GM04503 (cell line): ENCODE data around the gene YWHAB.
"Not testable (repeated sequence)": the region's sequence is repeated elsewhere in the genome, so short reads cannot be mapped to it uniquely, and the experiment has no call there.

Experiments used
- DNase-seq: peaks from one replicate; pipeline ENCODE4 v3.0.0-alpha.2; 2012; ENCODE audit warnings: low read depth

The YWHAB gene

GRCh38 chr20:44869471-44869870, 16.0 kb upstream of the YWHAB start:
- DNase-seq: no peak

- not testable (repeated sequence) for DNase-seq
Measured at GRCh38 chr20:44882360-44882759, 3.1 kb upstream of the YWHAB start.

GRCh38 chr20:44883214-44883902, 2.1 kb upstream of the YWHAB start:
- DNase-seq: no peak

GRCh38 chr20:44884907-44885391, 556 bp upstream of the YWHAB start:
- DNase-seq: no peak

DNA sequence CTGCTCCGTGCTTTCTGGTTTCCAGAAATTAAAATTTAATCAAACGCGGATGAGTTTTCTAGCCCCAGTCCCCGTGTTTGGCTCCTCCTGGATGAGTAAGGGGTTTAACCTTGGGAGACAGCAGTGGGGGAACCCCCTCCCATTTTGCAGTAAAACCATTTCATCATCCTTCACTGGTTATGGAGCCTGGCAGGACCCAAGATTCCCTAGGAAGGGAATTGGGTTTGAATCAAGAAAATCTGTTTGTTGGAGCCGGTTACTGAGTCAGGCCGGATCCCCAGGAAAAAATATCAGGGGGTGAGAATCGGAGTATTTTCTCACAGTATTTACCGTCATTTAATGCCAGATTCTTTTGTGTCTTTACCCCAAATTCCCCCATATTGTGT, 754 bp downstream of the YWHAB start:
- no peak for DNase-seq

- DNase-seq: no peak
Measured at GRCh38 chr20:44886828-44887227, 1.3 kb downstream of the YWHAB start.

DNA sequence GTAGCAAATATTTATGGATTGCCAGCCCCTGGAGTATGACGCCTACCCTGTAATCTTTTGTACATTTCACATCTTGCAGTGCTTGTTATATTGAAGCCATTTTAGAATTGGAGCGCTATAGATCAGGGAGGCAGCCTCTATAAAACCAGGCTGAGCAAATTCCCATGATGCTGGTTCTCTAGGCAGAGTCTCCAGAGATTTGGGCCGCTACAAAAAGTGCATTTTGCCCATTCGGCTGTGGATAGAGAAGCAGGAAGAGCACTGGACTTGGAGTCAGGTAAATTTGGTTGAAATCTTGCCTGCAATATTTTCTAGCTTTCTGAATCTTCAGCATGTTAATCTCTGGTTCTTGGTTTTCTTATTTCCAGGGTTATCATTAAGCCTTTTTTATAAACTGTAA, 2.0 kb downstream of the YWHAB start:
- no peak for DNase-seq

DNA sequence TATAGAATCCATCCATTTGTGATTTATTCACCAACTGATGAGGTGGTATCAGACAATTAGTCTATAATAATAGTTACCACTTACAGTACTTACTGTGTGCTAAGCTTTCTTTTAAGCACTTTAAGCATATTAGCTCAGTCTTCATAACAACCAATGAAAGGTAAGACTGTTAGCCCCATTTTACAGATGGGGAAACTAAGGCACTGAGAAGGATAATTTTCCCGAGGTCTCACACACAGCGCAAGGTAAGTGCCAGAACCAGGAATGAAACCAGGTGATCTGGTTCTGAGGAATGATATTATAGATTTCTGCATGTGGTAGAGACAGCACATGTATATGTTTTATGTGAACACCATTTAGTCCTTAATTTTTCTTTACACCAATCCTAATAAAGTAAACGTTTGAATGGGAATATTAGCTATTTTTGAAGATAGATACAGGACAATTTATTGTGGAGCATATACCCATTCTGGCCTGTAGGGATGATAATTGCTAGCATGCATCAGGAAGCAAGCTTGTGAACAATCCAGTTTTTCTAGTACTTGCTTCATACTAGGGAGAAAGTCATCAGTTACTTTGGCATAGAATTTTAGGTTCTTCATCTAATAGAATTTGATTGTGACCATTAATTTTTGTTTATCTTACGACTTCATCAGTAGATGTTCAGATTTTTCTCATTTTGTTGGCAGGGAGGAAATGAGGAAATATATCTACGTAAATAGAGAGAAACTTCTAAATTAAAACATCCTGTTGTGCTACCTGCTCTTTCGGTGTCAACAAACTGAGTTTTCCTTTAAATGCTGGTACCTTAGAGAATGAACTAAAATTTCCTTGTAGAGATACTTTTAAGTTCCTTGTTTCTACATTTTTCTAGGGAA, 3.0 kb downstream of the YWHAB start:
- no peak for DNase-seq

DNA sequence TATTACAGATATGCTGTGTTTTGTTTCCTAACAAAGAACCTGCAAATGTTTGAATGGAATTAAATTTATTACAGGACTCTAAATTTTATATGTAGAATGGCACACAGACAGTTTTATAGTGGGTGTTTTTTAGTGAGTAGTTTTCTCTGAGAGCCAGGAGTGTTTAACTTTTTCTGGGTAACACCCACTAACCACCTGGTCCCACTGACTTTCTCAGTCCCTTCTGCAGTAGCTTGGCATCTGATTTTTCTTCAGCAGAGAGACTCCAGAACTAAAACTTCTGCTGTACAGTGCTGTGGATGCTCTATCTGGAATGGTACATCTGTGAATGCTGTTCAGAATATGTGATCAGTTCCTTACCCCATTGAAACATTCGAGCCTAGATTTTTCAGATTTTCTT, 6.3 kb downstream of the YWHAB start:
- DNase-seq: no peak

DNA sequence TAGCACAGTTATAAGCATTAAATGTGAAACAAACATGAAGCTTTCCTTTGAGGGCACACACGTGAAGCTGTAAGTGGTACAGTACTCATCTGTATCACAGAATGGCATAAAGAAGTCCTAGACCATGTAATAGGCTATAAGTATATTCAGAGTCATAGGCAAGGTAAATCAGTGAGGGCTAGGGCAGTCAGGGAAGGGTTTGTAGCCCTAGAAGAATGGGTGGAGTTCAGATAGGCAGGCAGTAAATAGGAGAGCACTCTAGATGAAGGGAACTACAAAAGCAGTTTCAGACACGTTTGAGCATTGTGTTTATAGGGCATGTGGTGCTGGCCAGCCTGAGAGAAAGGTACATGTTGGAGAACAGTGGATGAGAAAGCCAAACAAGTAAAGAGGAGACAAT, 9.5 kb downstream of the YWHAB start:
- no peak for DNase-seq

- DNase-seq: no peak
Measured at GRCh38 chr20:44896583-44896982, 11.1 kb downstream of the YWHAB start.

DNA sequence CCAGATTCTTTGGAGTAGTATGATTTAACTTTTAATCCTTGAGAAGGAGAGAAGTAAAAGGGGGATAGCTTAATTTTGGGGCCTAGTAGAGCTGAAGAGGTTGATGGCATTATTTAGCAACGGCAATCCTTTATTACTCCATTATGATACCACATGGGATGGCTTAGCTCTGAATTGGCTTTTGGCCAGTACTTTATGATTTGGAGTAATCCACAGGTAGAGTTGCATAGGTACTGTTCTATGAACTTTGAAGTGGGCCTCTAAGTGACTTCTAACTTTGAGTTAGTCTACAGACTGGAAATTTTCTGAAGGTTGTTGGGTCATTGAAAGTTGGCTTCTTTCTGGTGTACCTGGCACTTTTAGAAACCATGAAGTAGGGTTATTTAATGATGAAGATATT, 11.6 kb downstream of the YWHAB start:
- no peak for DNase-seq

DNA sequence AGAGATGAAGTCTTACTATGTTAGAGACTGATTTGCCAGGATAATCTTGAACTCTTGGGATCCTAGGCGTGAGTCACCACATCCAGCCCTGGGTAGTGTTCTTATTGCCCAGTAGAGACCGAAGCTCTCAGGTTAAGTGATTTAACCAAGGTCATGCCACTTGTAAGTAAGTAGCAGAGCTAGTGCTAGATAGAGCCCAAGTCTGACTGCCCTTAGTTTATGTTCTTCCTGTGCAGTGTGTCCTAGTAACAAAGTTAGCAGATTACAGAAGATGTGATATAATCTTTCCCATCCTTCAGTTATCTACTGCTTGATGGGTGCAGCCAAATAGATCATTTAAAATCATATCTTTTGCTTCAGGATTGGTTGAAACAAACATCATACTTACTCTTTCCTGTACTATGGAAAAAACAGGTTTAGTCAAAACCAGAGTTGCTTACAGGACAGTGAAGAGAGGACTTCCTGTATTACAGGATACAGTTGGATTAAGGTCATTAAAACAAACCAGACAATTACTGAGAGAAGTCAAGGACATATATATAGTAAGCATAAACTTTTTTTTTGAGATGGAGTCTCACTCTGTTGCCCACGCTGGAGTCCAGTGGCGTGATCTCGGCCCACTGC, 14.8 kb downstream of the YWHAB start:
- DNase-seq: no peak

DNA sequence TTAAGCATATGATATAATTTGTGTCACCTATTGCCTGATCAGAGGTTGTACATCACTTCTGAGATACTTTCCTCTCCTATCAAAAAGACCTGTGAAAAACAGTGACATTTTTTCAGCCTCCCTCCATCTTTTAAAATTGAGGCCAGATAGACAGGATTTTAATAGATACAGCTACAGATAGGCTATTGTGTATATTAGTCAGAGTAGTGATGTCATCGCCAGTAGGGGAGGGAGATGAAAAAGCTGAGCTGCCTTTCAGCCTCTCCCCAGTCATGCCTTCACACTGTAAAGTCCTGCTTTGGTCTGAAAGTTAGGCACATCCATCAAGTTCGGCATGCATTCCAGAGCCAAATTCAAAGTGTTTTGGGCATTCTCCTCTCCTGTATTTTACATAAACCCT, 16.5 kb downstream of the YWHAB start:
- no peak for DNase-seq

DNA sequence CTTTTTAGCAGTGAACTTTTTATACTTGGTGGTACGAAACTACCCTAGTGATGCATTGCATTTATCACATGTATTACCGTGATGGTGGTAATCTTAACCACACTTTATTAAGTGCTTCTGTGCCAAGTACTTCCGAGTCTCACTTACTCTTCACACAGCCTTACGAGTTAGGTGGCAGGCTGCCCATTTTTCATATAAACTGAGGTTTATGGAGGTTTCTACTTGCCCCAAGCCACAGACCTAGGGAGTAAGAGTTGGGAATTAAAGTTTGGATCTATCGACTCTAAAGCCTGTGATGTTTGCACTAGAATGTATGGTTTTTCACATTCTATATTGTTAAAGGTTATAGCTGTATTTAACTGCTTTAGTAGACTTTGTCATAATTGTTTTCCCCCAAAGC, 18.9 kb downstream of the YWHAB start:
- DNase-seq: no peak

GRCh38 chr20:44908987-44909871, 23.7 kb downstream of the YWHAB start:
- DNase-seq: no peak

- DNase-seq: no peak
Measured at GRCh38 chr20:44909872-44910689, 24.6 kb downstream of the YWHAB start, which contains the start of gene PABPC1L. Gene PABPC1L, plus strand, starts transcription at chr20:44910060. Its CDS starts 84 bp downstream, at chr20:44910144.

- DNase-seq: no peak
Measured at GRCh38 chr20:44910690-44911262, 25.3 kb downstream of the YWHAB start.

DNA sequence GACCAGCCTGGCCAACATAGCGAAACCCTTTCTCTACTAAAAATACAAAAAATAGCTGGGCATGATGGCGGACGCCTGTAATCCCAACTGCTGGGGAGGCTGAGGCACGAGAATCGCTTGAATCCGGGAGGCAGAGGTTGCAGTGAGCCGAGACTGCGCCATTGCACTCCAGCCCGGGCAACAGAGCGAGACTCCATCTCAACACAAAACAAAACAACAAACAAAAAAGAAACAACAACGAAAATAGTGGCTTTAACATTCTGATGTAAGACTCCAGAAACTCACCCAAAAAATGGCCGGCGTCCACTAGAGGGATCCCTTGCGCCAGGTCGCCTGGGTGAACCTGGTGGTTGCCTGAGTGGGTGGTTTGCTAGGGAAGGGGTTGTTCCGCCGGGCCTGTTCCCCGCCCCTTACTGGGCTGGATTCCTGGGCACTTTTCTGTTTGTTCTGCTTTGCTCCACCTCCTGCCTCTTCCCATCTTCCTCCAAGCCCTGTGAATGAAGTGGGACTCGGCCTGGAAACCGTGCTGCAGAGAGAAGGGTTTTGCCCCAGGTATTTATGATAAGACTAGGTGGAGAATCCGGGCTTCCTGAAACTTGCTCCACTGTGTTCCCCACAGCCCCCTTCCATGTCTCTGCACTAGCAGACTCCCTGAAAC, 25.9 kb downstream of the YWHAB start:
- no peak for DNase-seq

- DNase-seq: no peak
Measured at GRCh38 chr20:44912189-44912588, 26.7 kb downstream of the YWHAB start.
